Sigmoid colon (tissue), 7 donors: ENCODE data around the gene MTCL1. TPM values are rescaled to one million over a fixed set of nuclear protein-coding genes. Genes with fewer than 3 reads are reported as not detected.

Experiments
- DNase-seq: peaks from one replicate; pipeline ENCODE4 v3.0.0-alpha.2; 2019
- H3K27ac ChIP-seq, 4 donors: fragments of 200-600 bp; sonication (generic); one replicate each; pipeline ENCODE4 v1.5.1; 2016 to 2019; ENCODE audit warnings: mild to moderate bottlenecking in 1 of 4
- H3K27me3 ChIP-seq, 3 donors: fragments of 200-600 bp; sonication (generic); one replicate each; pipeline ENCODE4 v1.5.1; 2019; ENCODE audit warnings: mild to moderate bottlenecking in 1 of 3
- H3K36me3 ChIP-seq, 4 donors: fragments of 200-600 bp; sonication (generic); one replicate each; pipeline ENCODE4 v1.5.1; 2016 to 2019
- H3K4me1 ChIP-seq, 4 donors: fragments of 200-600 bp; sonication (generic); one replicate each; pipeline ENCODE4 v1.5.1; 2017 to 2019
- H3K4me3 ChIP-seq, 4 donors: fragments of 200-600 bp; sonication (generic); one replicate each; pipeline ENCODE4 v1.5.1; 2017 to 2019; ENCODE audit warnings: mild to moderate bottlenecking in 2 of 4, moderate library complexity in 1 of 4
- H3K9me3 ChIP-seq, 4 donors: fragments of 200-600 bp in 3 of 4; sonication (generic) in 3 of 4; one replicate each; pipeline versions ENCODE4 v1.5.1 to v1.6.1; 2013 to 2019
- EP300 ChIP-seq, 4 donors: sonication (generic); formaldehyde crosslinking; IDR thresholded peaks; one replicate each; pipeline ENCODE4 v1.6.1; 2017; ENCODE audit warnings: antibody characterized with exemption in 4 of 4
- POLR2A ChIP-seq, 2 donors: fragments of 450-650 bp; IDR thresholded peaks; one replicate each; pipeline ENCODE4 v1.6.1; 2016; ENCODE audit warnings: antibody characterized with exemption in 2 of 2, mild to moderate bottlenecking in 2 of 2, moderate library complexity in 2 of 2
- POLR2AphosphoS5 ChIP-seq, 4 donors: sonication (generic); formaldehyde crosslinking; IDR thresholded peaks; one replicate each; pipeline ENCODE4 v1.6.1; 2017; ENCODE audit warnings: antibody characterized with exemption in 4 of 4
- WGBS, 2 donors: extraction: QIAGEN DNeasy Blood & Tissue Kit; methylation state at CpG; one replicate each; pipeline ENCODE4 v1.1.7; 2013; 5-methylcytosine and 5-hydroxymethylcytosine counted together
- intact Hi-C: fragments of 100-400 bp; cut with DNase I; formaldehyde crosslinking; loops from one replicate; pipeline ENCODE4 v1.15.1; 2023
- polyA plus RNA-seq, 3 donors: library from polyadenylated mRNA; stranded (reverse); fragments of 200-250 nt; gene quantifications; one replicate each; pipeline ENCODE4 v1.2.3, GENCODE V29; 2013
- total RNA-seq, 4 donors: library from RNA; depleted of rRNA; stranded (reverse); fragments of >200 nt; gene quantifications; one replicate each; pipeline ENCODE4 v1.1.0, GENCODE V29; 2016
- TF ChIP-seq, protein P1 (sequence below), 4 experiments: fragments of 450-650 bp in 3 of 4; fragments of 200-600 bp in 1 of 4; IDR thresholded peaks; one replicate each; pipeline ENCODE4 v1.5.1; 2016 to 2019; ENCODE audit warnings: antibody characterized with exemption in 4 of 4, mild to moderate bottlenecking in 3 of 4, moderate library complexity in 2 of 4
- donor health status: healthy with polysubstance abuse.
- donor health status: Bipolar disorder and iron deficiency.
- donor health status: healthy.

The MTCL1 gene
- total and polyA plus RNA-seq, 7 donors, result 0.69 to 133 (median 58.5) TPM

DNA sequence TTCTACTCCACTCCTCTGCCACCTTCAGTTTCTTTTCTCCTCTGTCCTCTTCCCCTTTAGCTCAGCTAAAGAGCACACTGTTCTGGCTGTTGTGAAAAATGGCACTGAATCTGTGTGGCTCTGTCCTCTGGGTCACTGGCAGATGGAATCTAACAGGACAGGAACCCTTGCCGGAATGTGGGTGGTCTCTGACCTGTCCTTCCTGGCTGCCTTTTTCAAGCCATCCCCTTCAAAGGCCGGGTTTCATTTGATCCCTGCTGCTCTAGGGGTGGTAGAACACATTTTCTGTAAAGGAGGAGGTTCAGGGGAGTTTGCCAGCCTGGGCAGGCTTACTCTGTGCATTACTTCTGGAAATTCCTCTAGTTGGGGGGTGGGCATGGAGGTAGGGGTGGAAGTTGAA lies 29.9 kb downstream of the MTCL1 start:
- DNase-seq, result no peak
- Histone ChIP-seq H3K27ac (no peak overlapping the region), H3K36me3 (peaks cover 0 to 5% (median 0%) of the 10 kb centered on the region in 4 donors), H3K9me3 (no peaks in the 10 kb centered on the region), H3K4me3 (no peak overlapping the region), H3K27me3 (no peaks in the 10 kb centered on the region), H3K4me1 (peaks cover 0 to 37% (median 23%) of the 10 kb centered on the region in 4 donors)
- no peak for TF ChIP-seq POLR2AphosphoS5 (IDR thresholded peaks at IDR 0.05)
- 82 to 87% methylated on average over 2 of the region's 2 CpGs for WGBS, 2 donors
- intact Hi-C loops, result no loop called here

DNA sequence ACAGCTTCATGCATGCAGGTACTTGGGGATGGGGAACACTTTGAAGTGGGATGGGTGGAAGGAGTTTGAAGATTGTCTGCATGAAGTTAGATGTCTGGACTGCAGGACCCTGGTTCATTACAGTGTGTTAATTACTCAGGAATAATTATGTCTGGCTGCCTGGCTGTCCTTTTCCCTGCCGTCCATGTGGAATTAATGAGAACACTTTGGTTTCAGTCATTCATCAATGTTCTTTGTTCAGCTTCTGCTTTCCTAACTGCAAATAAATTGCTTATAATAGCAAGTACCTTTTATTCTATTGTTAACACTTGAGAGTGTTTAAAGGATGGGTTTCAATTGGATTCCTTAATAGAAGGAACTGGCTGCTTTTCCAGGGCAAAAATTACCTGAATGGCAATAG lies 35.8 kb downstream of the MTCL1 start:
- no peak overlapping the region for H3K4me3 ChIP-seq
- peaks cover 0 to 51% (median 47%) of the 10 kb centered on the region in 4 donors for H3K4me1 ChIP-seq
- DNase-seq, result no peak
- H3K36me3 ChIP-seq, result no peaks in the 10 kb centered on the region
- H3K27ac ChIP-seq, result peak overlapping the region in 3 of 4 donors; percentile 60 to 75 (median 62)
- intact Hi-C loops, result no loop called here
- no peaks in the 10 kb centered on the region for H3K27me3 ChIP-seq
- no peak for TF ChIP-seq POLR2A (IDR thresholded peaks at IDR 0.05)
- TF ChIP-seq EP300 (IDR thresholded peaks at IDR 0.05), result no peak
- TF ChIP-seq, protein P1, sequence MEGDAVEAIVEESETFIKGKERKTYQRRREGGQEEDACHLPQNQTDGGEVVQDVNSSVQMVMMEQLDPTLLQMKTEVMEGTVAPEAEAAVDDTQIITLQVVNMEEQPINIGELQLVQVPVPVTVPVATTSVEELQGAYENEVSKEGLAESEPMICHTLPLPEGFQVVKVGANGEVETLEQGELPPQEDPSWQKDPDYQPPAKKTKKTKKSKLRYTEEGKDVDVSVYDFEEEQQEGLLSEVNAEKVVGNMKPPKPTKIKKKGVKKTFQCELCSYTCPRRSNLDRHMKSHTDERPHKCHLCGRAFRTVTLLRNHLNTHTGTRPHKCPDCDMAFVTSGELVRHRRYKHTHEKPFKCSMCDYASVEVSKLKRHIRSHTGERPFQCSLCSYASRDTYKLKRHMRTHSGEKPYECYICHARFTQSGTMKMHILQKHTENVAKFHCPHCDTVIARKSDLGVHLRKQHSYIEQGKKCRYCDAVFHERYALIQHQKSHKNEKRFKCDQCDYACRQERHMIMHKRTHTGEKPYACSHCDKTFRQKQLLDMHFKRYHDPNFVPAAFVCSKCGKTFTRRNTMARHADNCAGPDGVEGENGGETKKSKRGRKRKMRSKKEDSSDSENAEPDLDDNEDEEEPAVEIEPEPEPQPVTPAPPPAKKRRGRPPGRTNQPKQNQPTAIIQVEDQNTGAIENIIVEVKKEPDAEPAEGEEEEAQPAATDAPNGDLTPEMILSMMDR (IDR thresholded peaks at IDR 0.05), result no peak
- H3K9me3 ChIP-seq, result no peaks in the 10 kb centered on the region
- WGBS, 2 donors, result 82 to 91% methylated on average over 1 of the region's 1 CpG

DNA sequence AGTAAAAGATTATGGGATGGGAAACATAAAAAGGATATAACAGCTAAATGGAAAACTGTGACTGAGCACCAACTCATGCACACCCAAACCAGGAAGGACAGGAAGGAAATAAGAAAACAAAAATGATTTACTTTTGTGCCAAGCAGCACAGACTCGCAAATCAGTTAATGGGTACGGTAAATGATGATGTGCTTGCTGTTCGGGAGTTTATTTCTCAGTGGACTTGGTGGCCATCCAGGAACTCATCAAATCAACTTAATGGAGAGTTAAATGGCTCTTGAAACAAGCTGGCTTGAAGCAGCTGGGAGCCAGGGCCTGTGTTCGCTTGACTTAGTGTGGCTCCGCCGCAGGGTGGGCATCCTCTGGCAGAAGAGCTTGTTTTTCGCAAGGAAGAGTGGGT lies 36.2 kb downstream of the MTCL1 start:
- intact Hi-C loops, result no loop called here
- Histone ChIP-seq H3K4me1 (peaks cover 0 to 56% (median 51%) of the 10 kb centered on the region in 4 donors), H3K4me3 (no peak overlapping the region), H3K27me3 (no peaks in the 10 kb centered on the region), H3K27ac (peak overlapping the region; percentile 27 to 75 (median 61)), H3K36me3 (no peaks in the 10 kb centered on the region), H3K9me3 (no peaks in the 10 kb centered on the region)
- TF ChIP-seq EP300 (IDR thresholded peaks at IDR 0.05), result peak in 1 of 4 donors; percentile 38
- TF ChIP-seq POLR2A (IDR thresholded peaks at IDR 0.05), result no peak
- TF ChIP-seq, protein P1 (IDR thresholded peaks at IDR 0.05), result no peak
- peak in 2 of 4 donors; percentile 56 to 68 for TF ChIP-seq POLR2AphosphoS5 (IDR thresholded peaks at IDR 0.05)
- 70 to 76% methylated on average over 7 of the region's 7 CpGs for WGBS, 2 donors
- DNase-seq, result no peak

DNA sequence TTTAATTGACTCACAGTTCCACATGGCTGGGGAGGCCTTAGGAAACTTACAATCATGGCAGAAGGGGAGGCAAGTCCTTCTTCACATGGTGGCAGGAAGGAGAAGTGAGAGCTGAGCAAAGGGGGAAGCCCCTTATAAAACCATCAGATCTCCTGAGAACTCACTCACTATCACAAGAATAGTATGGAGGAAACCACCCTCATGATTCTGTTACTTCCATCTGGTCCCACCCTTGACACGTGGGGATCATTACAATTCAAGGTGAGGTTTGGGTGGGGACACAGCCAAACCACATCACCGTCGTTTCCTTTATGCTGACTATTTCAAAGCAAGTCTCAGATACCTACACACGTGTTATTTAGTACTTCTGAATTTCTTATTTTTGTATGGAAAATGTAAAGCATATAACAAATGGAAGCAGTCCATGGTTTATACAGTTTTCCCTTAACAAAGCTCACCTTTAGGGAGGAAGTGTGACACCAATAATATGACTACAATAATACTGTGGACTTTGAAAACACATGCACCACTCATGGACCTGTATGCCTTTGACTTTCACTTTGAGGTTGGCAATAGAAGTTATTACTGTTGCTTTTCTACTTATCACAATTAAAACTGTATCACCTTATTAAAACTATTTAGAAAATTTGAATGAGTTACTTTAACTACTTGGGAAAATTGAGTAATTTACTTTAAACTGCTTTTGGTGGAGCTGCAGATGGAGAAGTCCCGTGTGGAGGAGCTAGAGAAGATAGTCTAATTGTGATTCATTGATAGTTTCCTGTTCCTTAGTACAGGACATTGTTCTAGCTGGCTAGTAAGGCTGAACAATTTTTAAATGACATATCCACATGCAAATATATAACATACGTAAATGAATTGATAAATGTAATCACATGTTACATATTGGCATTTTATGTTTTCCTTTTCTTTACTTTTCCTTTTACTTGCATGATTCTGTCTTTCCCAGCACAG lies 37.3 kb downstream of the MTCL1 start:
- peaks cover 0 to 62% (median 60%) of the 10 kb centered on the region in 4 donors for H3K4me1 ChIP-seq
- intact Hi-C loops, result no loop called here

DNA sequence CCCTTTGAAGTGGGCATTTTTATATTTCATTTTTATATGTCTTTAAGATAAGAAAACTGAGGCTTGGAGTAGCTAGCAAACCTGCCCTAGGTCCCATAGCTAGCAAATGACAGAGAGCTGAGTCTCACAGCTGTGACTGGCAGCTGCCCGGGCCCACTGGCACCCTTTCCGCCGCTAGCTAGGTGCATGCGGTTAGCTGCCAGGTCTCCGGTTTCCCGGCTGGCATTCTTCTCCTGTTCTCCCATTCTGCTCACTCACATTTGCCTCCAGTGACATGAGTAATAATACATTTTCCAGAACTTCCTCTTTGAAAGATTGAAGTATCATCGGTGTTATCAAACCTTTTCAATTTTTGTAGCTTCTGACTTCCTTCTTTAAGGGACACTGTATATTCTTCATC lies 38.7 kb downstream of the MTCL1 start:
- Histone ChIP-seq H3K4me3 (no peak overlapping the region), H3K9me3 (no peaks in the 10 kb centered on the region), H3K27ac (peak overlapping the region in 2 of 4 donors; percentile 20 to 85), H3K36me3 (no peaks in the 10 kb centered on the region), H3K4me1 (peaks cover 0 to 72% (median 71%) of the 10 kb centered on the region in 4 donors), H3K27me3 (no peaks in the 10 kb centered on the region)
- no peak for DNase-seq
- WGBS, 2 donors, result 87 to 91% methylated on average over 7 of the region's 7 CpGs
- intact Hi-C loops, result no loop called here
- TF ChIP-seq, protein P1 (IDR thresholded peaks at IDR 0.05), result no peak
- no peak for TF ChIP-seq POLR2A (IDR thresholded peaks at IDR 0.05)
- no peak for TF ChIP-seq POLR2AphosphoS5 (IDR thresholded peaks at IDR 0.05)
- TF ChIP-seq EP300 (IDR thresholded peaks at IDR 0.05), result no peak

More for the DNA sequence above, 37.3 kb downstream of the MTCL1 start:
- TF ChIP-seq POLR2A (IDR thresholded peaks at IDR 0.05), result no peak
- TF ChIP-seq, protein P1 (IDR thresholded peaks at IDR 0.05), result no peak
- TF ChIP-seq POLR2AphosphoS5 (IDR thresholded peaks at IDR 0.05), result no peak
- no peak for TF ChIP-seq EP300 (IDR thresholded peaks at IDR 0.05)
- H3K27me3 ChIP-seq, result no peaks in the 10 kb centered on the region
- DNase-seq, result no peak
- no peaks in the 10 kb centered on the region for H3K36me3 ChIP-seq
- H3K9me3 ChIP-seq, result no peaks in the 10 kb centered on the region
- no peak overlapping the region for H3K4me3 ChIP-seq
- peak overlapping the region in 3 of 4 donors; percentile 62 to 85 (median 75) for H3K27ac ChIP-seq
- WGBS, 2 donors, result 54 to 57% methylated on average over 6 of the region's 6 CpGs
